ENCODE measurements around the gene FXYD7. TPM values are rescaled to one million over a fixed set of nuclear protein-coding genes. Genes with fewer than 3 reads are reported as not detected.

FXYD7 gene
- total RNA-seq, 1 experiment from 2014 or later: not detected

- DNase-seq (ENCODE audit: low spot score): no peak
Observed at GRCh38 chr19:35199481-35199880, 56.4 kb downstream of the FXYD7 start.

- no peak for DNase-seq (ENCODE audit: low spot score)
Observed at GRCh38 chr19:35202722-35203688, 60.0 kb downstream of the FXYD7 start.

Other genes with a start within 250 kb of the FXYD7 start
- gene ZNF30, start 216.4 kb upstream of the FXYD7 start, total RNA-seq (2014; rRNA removed; shearing (Covaris generic)): 1.3 and 2.8 TPM in 2 replicates
- gene ZNF792, start 179.0 kb upstream of the FXYD7 start, total RNA-seq (2014; rRNA removed; shearing (Covaris generic)): 1.1 and 1.5 TPM in 2 replicates
- 20.2 and 26.9 TPM in 2 replicates for gene GRAMD1A, start 142.9 kb upstream of the FXYD7 start, total RNA-seq (2014; rRNA removed; shearing (Covaris generic))
- 8.5 and 10.8 TPM in 2 replicates for gene SCN1B, start 112.8 kb upstream of the FXYD7 start, total RNA-seq (2014; rRNA removed; shearing (Covaris generic))
- not detected in 2 replicates for gene HPN, start 101.5 kb upstream of the FXYD7 start, total RNA-seq (2014; rRNA removed; shearing (Covaris generic))
- gene FXYD3, start 27.4 kb upstream of the FXYD7 start, total RNA-seq (2014; rRNA removed; shearing (Covaris generic)): 4.8 TPM in 1 of 2 replicates, not detected in the other
- 0.43 TPM in 1 of 2 replicates, not detected in the other for gene LGI4, start 8.2 kb upstream of the FXYD7 start, total RNA-seq (2014; rRNA removed; shearing (Covaris generic))
- not detected in 2 replicates for gene FXYD1, start 4.4 kb upstream of the FXYD7 start, total RNA-seq (2014; rRNA removed; shearing (Covaris generic))
- gene FXYD5, start 11.5 kb downstream of the FXYD7 start, total RNA-seq (2014; rRNA removed; shearing (Covaris generic)): 93.9 and 103 TPM in 2 replicates
- not detected in 2 replicates for gene FAM187B, start 85.5 kb downstream of the FXYD7 start, total RNA-seq (2014; rRNA removed; shearing (Covaris generic))
- 0.69 and 1.1 TPM in 2 replicates for gene LSR, start 105.7 kb downstream of the FXYD7 start, total RNA-seq (2014; rRNA removed; shearing (Covaris generic))
- gene USF2, start 125.7 kb downstream of the FXYD7 start, total RNA-seq (2014; rRNA removed; shearing (Covaris generic)): 53.5 and 54.2 TPM in 2 replicates
- gene HAMP, start 139.3 kb downstream of the FXYD7 start, total RNA-seq (2014; rRNA removed; shearing (Covaris generic)): not detected in 2 replicates
- not detected in 2 replicates for gene MAG, start 148.9 kb downstream of the FXYD7 start, total RNA-seq (2014; rRNA removed; shearing (Covaris generic))
- 3.4 and 7.6 TPM in 2 replicates for gene CD22, start 185.9 kb downstream of the FXYD7 start, total RNA-seq (2014; rRNA removed; shearing (Covaris generic))
- gene FFAR1, start 204.6 kb downstream of the FXYD7 start, total RNA-seq (2014; rRNA removed; shearing (Covaris generic)): not detected in 2 replicates
- gene FFAR3, start 215.2 kb downstream of the FXYD7 start, total RNA-seq (2014; rRNA removed; shearing (Covaris generic)): not detected in 2 replicates
- gene GPR42, start 227.8 kb downstream of the FXYD7 start, total RNA-seq (2014; rRNA removed; shearing (Covaris generic)): not detected in 2 replicates